ENCODE data around the gene WNT3.
A peak's percentile ranks its signal among the peaks of the same experiment; 100 is the strongest.
"Not testable (repeated sequence)": the region's sequence is repeated elsewhere in the genome, so short reads cannot be mapped to it uniquely, and the experiment has no call there.

The WNT3 gene

DNA sequence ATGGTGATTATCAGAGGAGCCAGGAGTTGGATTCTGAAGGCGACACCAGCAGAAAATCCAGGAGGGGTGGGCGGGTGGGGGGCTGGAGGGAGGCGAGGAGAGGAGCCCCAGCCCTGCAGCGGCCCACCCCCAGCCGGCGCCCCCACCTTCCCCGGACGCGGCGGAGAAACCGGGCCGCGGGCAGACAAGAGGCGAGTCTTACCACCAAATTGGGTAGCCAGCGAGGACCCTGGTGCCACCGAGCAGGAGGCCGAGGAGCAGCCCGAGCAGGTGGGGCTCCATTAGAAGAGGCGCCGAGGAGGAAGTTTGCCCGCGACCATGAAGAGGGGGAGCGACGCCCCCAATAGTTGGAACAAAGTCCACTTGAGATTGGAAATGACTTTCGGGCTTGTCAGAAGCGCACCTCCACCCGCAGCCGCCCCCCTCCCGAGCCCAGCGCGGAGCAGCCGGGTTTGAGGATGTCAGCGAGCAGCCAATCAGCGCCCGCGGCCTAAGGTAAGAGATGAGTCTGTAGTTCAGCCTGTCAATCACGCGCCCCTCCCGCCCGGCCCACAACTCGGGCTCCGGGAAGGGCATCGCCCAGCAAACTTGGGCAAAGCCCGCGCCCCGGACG lies at the start of gene WNT3:
TSS of gene WNT3 (minus strand) at position 377 of the 613 bp plus-strand sequence. CDS start at position 282, 95 bp downstream.
- peak; percentile 74 for DNase-seq

DNA sequence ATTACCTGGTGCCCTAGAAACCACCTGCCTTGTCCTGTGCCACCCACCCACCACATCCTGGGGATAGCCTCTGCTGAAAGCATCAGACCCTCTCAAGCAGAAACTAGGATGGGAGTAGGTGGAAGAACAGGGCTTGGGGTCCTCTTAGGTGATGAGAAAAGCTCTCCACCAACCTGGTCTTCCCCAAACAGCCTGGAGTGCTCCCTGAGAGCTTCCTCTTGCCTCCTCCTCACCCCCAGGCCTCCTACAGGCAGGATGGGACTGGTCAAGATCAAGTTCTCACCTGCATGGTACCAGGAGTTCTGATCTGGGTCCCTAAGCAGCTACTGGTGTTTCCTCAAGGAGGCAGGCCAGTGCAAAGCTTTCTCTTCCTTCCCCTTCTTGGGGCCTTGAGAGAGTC lies 48.3 kb upstream of the WNT3 start:
- DNase-seq = no peak

DNA sequence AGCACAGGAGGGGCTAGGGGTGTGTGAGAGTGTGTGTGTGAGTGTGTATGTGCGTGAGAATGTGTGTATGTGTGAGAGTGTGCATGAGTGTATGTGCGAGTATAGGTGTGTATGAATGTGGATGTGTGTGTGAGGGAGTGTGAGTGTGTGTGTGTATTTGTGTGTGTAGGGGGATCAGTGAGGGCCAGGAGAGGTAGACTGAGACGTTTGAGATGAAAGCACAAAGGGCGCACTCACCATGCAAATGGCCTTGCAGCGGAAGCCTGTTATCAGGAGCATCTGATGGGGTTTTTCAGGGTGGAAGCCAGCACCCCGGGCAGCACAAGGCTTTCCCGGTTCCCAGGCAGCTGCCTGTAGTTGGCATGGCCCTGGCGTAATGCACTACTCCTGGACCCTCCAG lies 47.8 kb upstream of the WNT3 start:
- DNase-seq = no peak

GRCh38 chr17:46865100-46865499 lies 46.6 kb upstream of the WNT3 start:
- DNase-seq = no peak

GRCh38 chr17:46863383-46864121 lies 45.1 kb upstream of the WNT3 start:
- DNase-seq = no peak

GRCh38 chr17:46862949-46863348 lies 44.5 kb upstream of the WNT3 start:
- no peak for DNase-seq

- no peak for DNase-seq
Measured at GRCh38 chr17:46859996-46860395, 41.5 kb upstream of the WNT3 start.

GRCh38 chr17:46857600-46857999 lies 39.1 kb upstream of the WNT3 start:
- DNase-seq = no peak

DNA sequence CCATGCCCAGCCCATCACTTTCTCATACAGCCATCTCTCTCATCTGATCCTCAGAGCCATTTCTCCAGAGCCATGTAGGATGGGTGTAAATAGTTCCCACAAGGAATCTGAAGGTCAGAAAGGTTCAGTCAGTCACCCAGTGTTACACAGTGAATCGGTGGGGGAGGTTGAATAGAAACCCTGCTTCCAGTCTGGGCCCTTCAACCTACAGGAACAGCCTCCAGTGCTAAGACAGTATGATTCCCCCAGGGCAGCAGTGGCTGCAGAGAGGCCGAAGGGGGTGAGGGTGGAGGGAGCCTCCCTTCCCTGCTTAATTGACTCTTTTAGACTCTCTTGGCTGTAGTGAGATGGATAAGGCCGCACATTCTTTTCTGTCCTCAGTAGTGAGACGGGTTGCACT lies 36.5 kb upstream of the WNT3 start:
- no peak for DNase-seq

DNA sequence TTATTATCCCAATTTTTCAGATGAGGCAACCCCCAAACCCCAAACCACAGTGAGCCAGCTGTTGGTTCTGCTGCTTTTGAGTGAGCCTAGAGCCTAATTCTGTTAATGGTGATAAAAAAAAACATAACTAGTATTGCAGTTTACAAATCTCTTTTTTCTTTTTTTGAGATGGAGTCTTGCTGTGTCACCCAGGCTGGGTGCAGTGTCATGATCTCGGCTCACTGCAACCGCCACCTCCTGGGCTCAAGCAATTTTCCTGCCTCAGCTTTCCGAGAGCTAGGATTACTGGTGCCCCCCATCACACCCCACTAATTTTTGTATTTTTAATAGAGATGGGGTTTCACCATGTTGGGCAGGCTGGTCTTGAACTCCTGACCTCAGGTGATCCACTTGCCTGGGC lies 36.0 kb upstream of the WNT3 start:
- DNase-seq = no peak

- no peak for DNase-seq
Measured at GRCh38 chr17:46853896-46854444, 35.5 kb upstream of the WNT3 start.

- DNase-seq = peak; percentile 38
Measured at GRCh38 chr17:46851029-46851741, 32.7 kb upstream of the WNT3 start, which contains the start of gene WNT9B. Gene WNT9B (plus strand): TSS chr17:46851583. CDS start chr17:46851639, 56 bp downstream.

GRCh38 chr17:46850688-46851028 lies 32.2 kb upstream of the WNT3 start:
- DNase-seq = no peak

- no peak for DNase-seq
Measured at GRCh38 chr17:46848534-46848933, 30.0 kb upstream of the WNT3 start.

- DNase-seq = no peak
Measured at GRCh38 chr17:46847204-46848191, 29.0 kb upstream of the WNT3 start.

- no peak for DNase-seq
Measured at GRCh38 chr17:46842835-46843234, 24.3 kb upstream of the WNT3 start.

DNA sequence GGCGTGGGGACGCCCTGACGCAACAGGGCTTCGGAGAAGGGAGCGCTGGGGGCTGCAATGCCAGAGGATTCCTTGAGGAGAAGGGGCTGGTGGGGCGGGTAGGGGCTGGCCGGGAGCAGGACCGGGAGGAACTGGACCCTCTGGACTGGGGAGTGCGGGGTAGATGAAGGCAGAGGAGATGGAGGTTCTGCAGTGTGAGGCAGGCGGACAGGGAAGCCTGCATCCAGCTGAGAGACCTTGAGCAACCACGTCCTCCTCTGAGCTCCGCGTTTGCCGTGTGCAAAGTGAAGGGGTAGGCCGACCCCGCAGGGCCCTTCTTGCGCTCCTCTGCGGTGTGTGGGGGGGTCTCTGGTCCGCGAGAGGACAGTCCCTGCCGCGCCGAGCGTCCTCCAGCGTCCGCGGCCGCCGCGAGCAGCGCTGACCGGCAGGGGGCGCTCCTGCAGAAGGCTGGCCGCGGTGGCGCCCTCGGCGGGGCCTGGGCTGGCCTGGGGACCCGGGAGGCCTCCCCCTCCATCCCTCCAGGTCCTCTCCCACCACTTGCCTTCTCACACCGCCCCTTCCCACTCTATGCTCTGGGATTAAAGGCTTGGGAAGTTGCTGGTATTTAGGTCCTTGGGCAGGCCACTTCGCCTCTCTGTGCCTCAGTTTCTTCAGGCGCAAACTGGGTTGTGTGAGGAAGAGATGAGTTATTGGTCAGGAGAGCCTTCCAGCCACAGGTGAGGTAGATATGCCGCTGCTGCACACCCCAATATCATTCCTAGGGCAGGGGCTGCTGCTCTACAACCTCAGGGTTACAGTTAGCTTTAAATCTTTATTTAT lies 23.3 kb upstream of the WNT3 start:
- DNase-seq = peak; percentile 36

DNA sequence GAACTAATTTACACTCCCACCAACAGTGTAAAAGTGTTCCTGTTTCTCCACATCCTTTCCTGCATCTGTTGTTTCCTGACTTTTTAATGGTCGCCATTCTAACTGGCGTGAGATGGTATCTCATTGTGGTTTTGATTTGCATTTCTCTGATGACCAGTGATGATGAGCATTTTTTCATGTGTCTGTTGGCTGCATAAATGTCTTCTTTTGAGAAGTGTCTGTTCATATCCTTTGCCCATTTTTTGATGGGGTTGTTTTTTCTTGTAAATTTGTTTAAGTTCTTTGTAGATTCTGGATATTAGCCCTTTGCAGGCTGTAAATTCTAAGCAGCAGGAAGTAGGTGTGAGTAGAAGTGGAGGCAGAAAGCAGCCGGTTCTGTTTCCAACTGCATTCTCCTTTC lies 22.1 kb upstream of the WNT3 start:
- not testable (repeated sequence) for DNase-seq

GRCh38 chr17:46839211-46839610 lies 20.7 kb upstream of the WNT3 start:
- no peak for DNase-seq

DNA sequence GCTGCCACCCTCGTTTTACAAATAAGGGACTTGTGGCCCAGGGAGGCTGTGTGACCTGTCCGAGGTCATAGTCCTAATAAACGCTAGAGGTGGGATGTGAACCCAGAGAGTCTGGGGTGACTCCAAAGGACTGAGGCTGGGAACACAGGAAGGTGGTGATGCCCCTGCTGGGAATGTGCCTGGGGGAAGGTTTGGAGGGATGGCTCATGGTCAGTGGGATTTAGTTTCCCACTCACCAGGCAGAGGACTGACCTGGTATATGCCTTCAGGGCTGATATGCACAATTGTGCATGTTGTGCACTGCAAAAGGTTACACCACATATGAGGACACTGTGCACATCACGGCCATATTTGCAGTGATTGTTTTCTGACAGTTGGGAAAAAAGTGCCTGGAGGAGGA lies 19.0 kb upstream of the WNT3 start:
- no peak for DNase-seq

GRCh38 chr17:46836500-46836899 lies 18.0 kb upstream of the WNT3 start:
- DNase-seq = no peak

DNA sequence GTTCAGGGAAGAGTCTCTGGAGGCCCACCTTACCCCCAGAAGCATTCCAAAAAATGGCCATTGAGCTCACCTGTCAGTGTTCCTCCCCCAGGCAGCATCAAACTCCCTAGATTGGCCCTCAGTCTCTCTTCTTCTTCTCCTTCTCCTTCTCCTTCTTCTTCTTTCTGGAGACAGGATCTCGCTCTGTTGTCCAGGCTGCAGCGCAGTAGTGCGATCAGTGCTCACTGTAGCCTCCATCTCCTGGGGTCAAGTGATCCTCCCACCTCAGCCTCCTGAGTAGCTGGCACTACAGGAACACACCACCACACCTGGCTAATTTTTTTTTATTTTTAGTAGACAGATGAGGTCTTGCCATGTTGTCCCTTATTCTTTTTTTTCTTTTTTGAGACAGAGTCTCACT lies 16.4 kb upstream of the WNT3 start:
- DNase-seq = no peak
